LHCN-M2 (cell line): ENCODE data around the gene ENTHD1. TPM values are rescaled to one million over a fixed set of nuclear protein-coding genes. Genes with fewer than 3 reads are reported as not detected.
"Not testable (repeated sequence)": the region's sequence is repeated elsewhere in the genome, so short reads cannot be mapped to it uniquely, and the experiment has no call there.

Experiments used
- DNase-seq: peaks from one replicate; pipeline ENCODE4 v3.0.0-alpha.2; 2012; ENCODE audit warnings: low read depth
- total RNA-seq: library from RNA; depleted of rRNA; stranded (reverse); fragments of >200 nt; gene quantifications from 2 replicates; pipeline ENCODE4 v1.2.3, GENCODE V29; 2014

Gene ENTHD1
- total RNA-seq, 1 experiment from 2014 or later = not detected

GRCh38 chr22:39851606-39852315 lies 41.8 kb downstream of the ENTHD1 start:
- DNase-seq = no peak

DNA sequence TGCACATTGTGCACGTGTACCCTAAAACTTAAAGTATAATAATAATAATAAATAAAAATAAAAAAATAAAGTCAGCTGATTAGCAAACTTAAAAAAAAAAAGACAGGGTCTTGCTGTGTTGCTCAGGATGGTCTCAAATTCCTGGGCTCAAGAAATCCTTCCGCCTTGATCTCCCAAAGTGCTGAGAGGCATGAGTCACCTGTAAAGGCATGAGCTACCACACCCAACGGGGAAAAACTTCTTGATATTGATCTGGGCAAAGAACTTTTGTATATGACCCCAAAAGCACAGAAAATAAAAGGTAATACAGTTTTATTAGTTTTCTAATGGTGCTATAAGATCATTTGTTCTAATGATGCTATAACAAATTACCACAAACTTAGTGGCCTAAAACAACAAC lies 46.1 kb downstream of the ENTHD1 start:
- no peak for DNase-seq

DNA sequence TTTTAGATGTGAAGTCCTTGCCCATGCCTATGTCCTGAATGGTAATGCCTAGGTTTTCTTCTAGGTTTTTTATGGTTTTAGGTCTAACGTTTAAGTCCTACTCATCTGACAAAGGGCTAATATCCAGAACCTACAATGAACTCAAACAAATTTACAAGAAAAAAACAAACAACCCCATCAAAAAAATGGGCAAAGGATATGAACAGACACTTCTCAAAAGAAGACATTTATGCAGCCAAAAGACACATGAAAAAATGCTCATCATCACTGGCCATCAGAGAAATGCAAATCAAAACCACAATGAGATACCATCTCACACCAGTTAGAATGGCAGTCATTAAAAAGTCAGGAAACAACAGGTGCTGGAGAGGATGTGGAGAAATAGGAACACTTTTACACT lies 47.0 kb downstream of the ENTHD1 start:
- DNase-seq = not testable (repeated sequence)

- no peak for DNase-seq
Observed at GRCh38 chr22:39845529-39845928, 48.0 kb downstream of the ENTHD1 start.

- no peak for DNase-seq
Observed at GRCh38 chr22:39839917-39840510, 53.5 kb downstream of the ENTHD1 start.

DNA sequence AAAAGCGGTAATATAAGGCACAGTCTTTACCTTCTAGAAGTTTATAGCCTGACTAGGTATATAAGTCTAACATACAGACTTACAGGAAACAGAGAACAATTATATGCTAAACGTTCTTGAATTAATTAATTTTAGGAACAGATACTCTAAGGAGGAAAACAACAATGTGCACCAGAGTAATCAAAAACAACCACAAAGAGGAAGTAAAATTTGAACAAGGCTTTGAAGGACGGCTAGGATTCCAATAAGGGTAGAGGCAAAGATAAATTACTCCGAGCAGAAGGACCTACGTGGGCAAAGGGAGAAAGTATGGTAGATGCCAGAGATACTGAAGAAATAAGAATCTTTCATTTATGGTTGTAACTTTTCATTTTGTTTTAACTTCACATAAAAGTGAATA lies 54.4 kb downstream of the ENTHD1 start:
- DNase-seq = no peak

- DNase-seq = no peak
Observed at GRCh38 chr22:39833610-39834009, 60.0 kb downstream of the ENTHD1 start.

GRCh38 chr22:39833093-39833492 lies 60.5 kb downstream of the ENTHD1 start:
- no peak for DNase-seq

- no peak for DNase-seq
Observed at GRCh38 chr22:39832627-39833074, 60.9 kb downstream of the ENTHD1 start.

DNA sequence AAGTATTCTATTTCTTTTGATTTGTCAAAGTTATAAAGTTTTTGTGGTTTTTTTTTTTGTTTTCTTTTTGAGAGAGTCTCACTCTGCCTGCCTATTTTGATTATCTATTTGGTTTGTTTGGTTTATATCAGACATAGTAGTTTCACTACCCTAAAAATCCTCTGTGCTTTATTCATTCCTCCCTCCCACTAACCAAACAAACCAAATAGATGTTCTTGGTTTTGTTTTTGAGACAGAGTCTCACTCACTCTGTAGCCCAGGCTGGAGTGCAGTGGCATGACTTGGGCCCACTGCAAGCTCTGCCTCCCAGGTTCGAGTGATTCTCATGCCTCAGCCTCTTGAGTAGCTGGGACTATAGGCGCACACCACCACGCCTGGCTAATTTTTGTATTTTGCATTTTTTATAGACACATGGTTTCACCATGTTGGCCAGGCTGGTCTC lies 67.9 kb downstream of the ENTHD1 start:
- no peak for DNase-seq

GRCh38 chr22:39821008-39821407 lies 72.6 kb downstream of the ENTHD1 start:
- DNase-seq = no peak

DNA sequence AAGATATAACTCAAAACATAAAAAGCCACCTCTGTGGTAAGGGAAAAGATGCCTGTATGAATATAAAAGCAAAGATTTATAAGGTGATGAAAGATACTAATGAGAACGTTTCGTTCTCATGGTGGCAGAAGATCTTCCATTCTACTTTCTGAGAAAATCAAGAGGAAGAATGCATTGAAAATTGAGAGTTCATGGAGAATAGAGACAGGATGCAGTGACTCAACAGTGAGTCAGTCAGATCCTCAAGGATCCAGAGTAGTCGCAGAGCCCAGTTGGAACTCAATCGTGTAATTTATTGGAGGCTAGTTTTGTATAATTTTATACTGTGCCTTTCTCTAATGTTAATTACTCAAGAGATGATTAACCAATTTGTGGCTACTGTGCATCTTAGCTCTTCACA lies 73.3 kb downstream of the ENTHD1 start:
- DNase-seq = peak; percentile 77

DNA sequence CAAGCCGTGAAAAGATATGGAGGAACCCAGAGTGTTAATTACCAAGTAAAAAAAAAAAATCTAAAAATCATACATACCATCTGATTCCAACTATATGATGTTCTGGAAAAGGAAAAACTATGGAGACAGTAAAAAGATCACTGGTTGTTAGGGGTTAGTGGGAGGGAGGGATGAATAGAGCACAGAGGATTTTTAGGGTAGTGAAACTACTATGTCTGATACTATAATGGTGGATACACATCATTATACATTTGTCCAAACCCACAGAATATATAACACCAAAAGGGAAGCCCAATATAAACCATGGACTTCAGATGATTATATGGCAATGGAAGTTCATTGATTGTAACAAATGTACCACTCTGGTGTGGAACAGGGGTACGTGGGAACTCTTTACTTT lies 74.1 kb downstream of the ENTHD1 start:
- no peak for DNase-seq

DNA sequence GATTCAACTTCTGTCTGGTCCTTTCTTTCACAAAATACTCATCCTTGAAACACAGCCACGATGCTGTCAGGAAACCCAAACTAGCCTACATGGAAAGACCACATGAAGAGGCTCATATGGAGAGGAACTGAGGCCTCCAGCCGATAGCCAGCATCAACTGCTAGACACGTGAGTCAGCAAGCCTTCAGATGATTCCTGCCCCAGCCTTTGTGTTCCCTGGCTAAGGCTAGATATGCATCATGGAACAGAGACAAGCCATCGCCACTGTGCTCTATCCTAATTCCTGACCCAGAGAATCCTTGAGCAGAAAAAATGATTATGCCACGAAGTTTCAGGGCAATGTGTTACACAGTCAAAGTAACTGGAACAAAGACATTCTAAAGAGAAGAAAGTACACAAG lies 75.5 kb downstream of the ENTHD1 start:
- peak; percentile 26 for DNase-seq

- DNase-seq = no peak
Observed at GRCh38 chr22:39815932-39816331, 77.6 kb downstream of the ENTHD1 start.

DNA sequence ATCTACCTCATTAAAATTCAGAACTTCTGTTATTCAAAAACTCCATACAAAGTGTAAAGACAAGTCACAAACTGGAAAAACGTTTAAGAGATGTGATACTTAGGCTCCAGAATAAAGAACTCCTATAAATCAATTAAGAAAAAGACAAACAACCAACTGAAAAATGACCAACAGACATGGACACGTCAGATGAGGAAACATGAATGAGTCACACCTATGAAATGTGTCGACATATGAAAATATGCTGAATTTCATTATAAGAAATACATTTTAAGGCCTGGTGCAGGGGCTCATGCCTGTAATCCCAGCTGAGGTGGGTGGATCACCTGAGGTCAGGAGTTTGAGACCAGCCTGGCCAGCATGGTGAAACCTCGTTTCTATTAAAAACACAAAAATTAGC lies 78.7 kb downstream of the ENTHD1 start:
- DNase-seq = peak; percentile 52

GRCh38 chr22:39809772-39810557 lies 83.6 kb downstream of the ENTHD1 start:
- no peak for DNase-seq

DNA sequence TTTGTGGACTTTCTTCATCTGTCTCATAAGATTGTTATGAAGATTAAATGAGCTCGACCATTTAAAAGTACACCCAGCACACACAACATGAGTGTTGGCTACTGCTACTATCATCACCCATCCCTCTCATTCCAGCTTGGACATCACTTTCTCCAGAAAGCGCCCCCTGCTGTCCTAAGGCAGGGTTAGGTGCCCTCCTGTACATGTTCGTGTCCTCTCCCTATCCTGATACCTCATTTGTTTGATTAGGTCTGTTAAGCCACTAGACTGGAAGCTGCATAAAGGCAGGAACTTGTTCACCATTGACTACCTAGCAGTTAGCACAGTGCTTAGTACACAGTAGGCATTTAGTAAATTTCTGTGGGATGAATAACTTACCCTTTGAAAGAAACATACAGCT lies 85.5 kb downstream of the ENTHD1 start:
- DNase-seq = peak; percentile 9

DNA sequence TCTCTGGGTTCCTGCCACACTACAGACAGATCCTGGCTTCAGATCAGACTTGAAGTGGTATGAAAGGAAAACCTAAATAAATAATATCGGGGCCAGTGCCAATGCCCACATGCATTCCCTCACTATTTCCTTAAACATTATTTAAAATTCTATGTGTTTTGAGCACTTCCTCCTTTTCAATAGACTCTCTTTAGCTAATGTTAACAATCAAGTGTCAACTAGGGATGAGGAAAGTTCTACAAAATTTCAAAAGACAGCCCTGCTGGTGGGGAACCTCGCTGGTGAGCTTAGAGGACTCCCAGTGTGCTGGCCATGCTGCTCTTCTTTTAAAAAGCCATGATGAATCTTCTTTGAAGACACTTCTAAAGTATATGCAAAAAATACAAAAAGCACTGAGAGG lies 87.5 kb downstream of the ENTHD1 start:
- no peak for DNase-seq

- no peak for DNase-seq
Observed at GRCh38 chr22:39805117-39805516, 88.4 kb downstream of the ENTHD1 start.

- no peak for DNase-seq
Observed at GRCh38 chr22:39802682-39803081, 90.9 kb downstream of the ENTHD1 start.

- DNase-seq = no peak
Observed at GRCh38 chr22:39800790-39801520, 92.6 kb downstream of the ENTHD1 start.
